H1 (cell line): Measurements from ENCODE around the gene CHD9. TPM values are rescaled to one million over a fixed set of nuclear protein-coding genes. Genes with fewer than 3 reads are reported as not detected.

ENCODE experiments used
- CTCF ChIA-PET: fragments of 300-600 bp; sonication (Branson Sonifier 250); formaldehyde crosslinking; loops from one replicate; lab custom pipeline; 2021; ENCODE audit not compliant: partially characterized antibody; lab: Charles Lee
- POLR2A ChIA-PET: fragments of 300-600 bp; sonication (Branson Sonifier 250); formaldehyde crosslinking; loops from one replicate; lab custom pipeline; 2021; ENCODE audit warnings: inconsistent platforms; ENCODE audit not compliant: partially characterized antibody; lab: Charles Lee
- DNase-seq, 2 experiments: peaks; one replicate each; pipeline versions ENCODE4 v3.0.0 to v3.0.0-alpha.2; 2010 to 2022; ENCODE audit warnings: low spot score in 2 of 2, low read depth in 1 of 2, mixed read lengths in 1 of 2
- FAIRE-seq: peaks from 2 replicates; lab custom pipeline; 2011; peaks lifted over from hg19 to GRCh38; lab: Jason Lieb, UNC
- H2AFZ ChIP-seq: 2 replicates; pipeline ENCODE4 v1.8.1; 2012; ENCODE audit warnings: low read length, inconsistent platforms
- H2AK5ac ChIP-seq: 2 replicates; pipeline ENCODE4 v1.6.1; 2013; ENCODE audit warnings: low read depth, low read length
- H2BK120ac ChIP-seq: replicated peaks from 2 replicates; pipeline ENCODE3; 2013; ENCODE audit warnings: low read depth, low read length, inconsistent platforms
- H2BK12ac ChIP-seq: 2 replicates; pipeline ENCODE4 v1.6.1; 2013; ENCODE audit warnings: low read depth, low read length
- H2BK15ac ChIP-seq: 2 replicates; pipeline ENCODE4 v1.6.1; 2013; ENCODE audit warnings: low read length
- H2BK20ac ChIP-seq: 2 replicates; pipeline ENCODE4 v1.6.1; 2013; ENCODE audit warnings: low read length
- H2BK5ac ChIP-seq: 2 replicates; pipeline ENCODE4 v1.6.1; 2013; ENCODE audit warnings: low read depth, low read length
- H3K14ac ChIP-seq: 2 replicates; pipeline ENCODE4 v1.6.1; 2013; ENCODE audit warnings: inconsistent platforms; ENCODE audit not compliant: insufficient read length
- H3K18ac ChIP-seq: 2 replicates; pipeline ENCODE4 v1.6.1; 2013; ENCODE audit warnings: low read length; ENCODE audit errors: extremely low read depth
- H3K23ac ChIP-seq: 2 replicates; pipeline ENCODE4 v1.6.1; 2013; ENCODE audit warnings: inconsistent platforms; ENCODE audit not compliant: insufficient read length
- H3K23me2 ChIP-seq: 2 replicates; pipeline ENCODE4 v1.6.1; 2013; ENCODE audit warnings: low read depth, low read length
- H3K27ac ChIP-seq: 2 replicates; pipeline ENCODE4 v1.6.1; 2011; ENCODE audit warnings: low read depth, low read length, inconsistent platforms
- H3K27me3 ChIP-seq, 4 experiments: replicated peaks in 1 of 4; 1 replicate in 1 of 4; 2 replicates in 3 of 4; pipeline versions ENCODE4 v1.6.1 to v1.8.1; 2011 to 2013; ENCODE audit warnings: low read length in 3 of 4, mild to moderate bottlenecking in 3 of 4, inconsistent platforms in 2 of 4, mixed read lengths in 2 of 4, moderate library complexity in 1 of 4; ENCODE audit not compliant: control insufficient read depth in 3 of 4, insufficient read depth in 3 of 4; ENCODE audit errors: extremely low read depth in 1 of 4
- H3K36me3 ChIP-seq, 4 experiments: 2 replicates each; pipeline versions ENCODE4 v1.6.1 to v1.8.1; 2011 to 2013; ENCODE audit warnings: mild to moderate bottlenecking in 4 of 4, low read length in 3 of 4, moderate library complexity in 2 of 4, control low read depth in 1 of 4, inconsistent platforms in 1 of 4; ENCODE audit not compliant: insufficient read depth in 4 of 4, control insufficient read depth in 2 of 4
- H3K4ac ChIP-seq: replicated peaks from 2 replicates; pipeline ENCODE3; 2013; ENCODE audit warnings: low read length, low read depth, mixed read lengths, inconsistent platforms; ENCODE audit not compliant: insufficient read length
- H3K4me1 ChIP-seq, 4 experiments: replicated peaks in 1 of 4; 1 replicate in 1 of 4; 2 replicates in 3 of 4; pipeline versions ENCODE4 v1.6.1 to v1.8.1; 2011 to 2013; ENCODE audit warnings: low read length in 3 of 4, inconsistent platforms in 2 of 4, mixed read lengths in 1 of 4; ENCODE audit not compliant: insufficient read depth in 4 of 4, control insufficient read depth in 3 of 4
- H3K4me2 ChIP-seq, 2 experiments: 2 replicates each; pipeline versions ENCODE4 v1.6.1 to v1.8.1; 2011 to 2013; ENCODE audit warnings: low read depth in 2 of 2, low read length in 2 of 2, control low read depth in 1 of 2, inconsistent platforms in 1 of 2, mild to moderate bottlenecking in 1 of 2; ENCODE audit not compliant: insufficient read depth in 1 of 2
- H3K4me3 ChIP-seq, 4 experiments: fragments of 200-600, 300-600 bp in 1 of 4; sonication (generic), shearing (Covaris generic), sonication (Bioruptor Twin) in 1 of 4; 2 replicates each; pipeline versions ENCODE4 v1.5.1 to v1.8.1; 2011 to 2016; ENCODE audit warnings: low read length in 4 of 4, low read depth in 3 of 4, control low read depth in 2 of 4, inconsistent platforms in 2 of 4, mild to moderate bottlenecking in 2 of 4, mixed read lengths in 1 of 4, moderate library complexity in 1 of 4; ENCODE audit not compliant: insufficient read depth in 2 of 4; ENCODE audit errors: extremely low read depth in 1 of 4
- H3K56ac ChIP-seq: replicated peaks from 2 replicates; pipeline ENCODE3; 2013; ENCODE audit warnings: low read depth, mild to moderate bottlenecking, mixed read lengths, low read length, inconsistent platforms; ENCODE audit not compliant: insufficient read length
- H3K79me1 ChIP-seq: 2 replicates; pipeline ENCODE4 v1.6.1; 2013; ENCODE audit warnings: low read depth, low read length, control low read depth
- H3K79me2 ChIP-seq, 2 experiments: 2 replicates each; pipeline versions ENCODE4 v1.6.1 to v1.8.1; 2012 to 2013; ENCODE audit warnings: low read length in 2 of 2, mild to moderate bottlenecking in 2 of 2, inconsistent platforms in 1 of 2; ENCODE audit not compliant: insufficient read depth in 2 of 2, control insufficient read depth in 1 of 2
- H3K9ac ChIP-seq, 4 experiments: replicated peaks in 1 of 4; 1 replicate in 1 of 4; 2 replicates in 3 of 4; pipeline versions ENCODE4 v1.6.1 to v1.8.1; 2011 to 2013; ENCODE audit warnings: low read depth in 3 of 4, low read length in 3 of 4, control low read depth in 2 of 4, mild to moderate bottlenecking in 2 of 4, moderate library complexity in 2 of 4, inconsistent platforms in 1 of 4; ENCODE audit errors: extremely low read depth in 1 of 4
- H3K9me3 ChIP-seq, 2 experiments: 2 replicates each; pipeline versions ENCODE4 v1.6.1 to v1.8.1; 2012 to 2013; ENCODE audit warnings: mild to moderate bottlenecking in 2 of 2, moderate library complexity in 2 of 2, control low read depth in 1 of 2, inconsistent platforms in 1 of 2, low read depth in 1 of 2, low read length in 1 of 2, mixed read lengths in 1 of 2; ENCODE audit not compliant: insufficient read depth in 2 of 2
- H4K20me1 ChIP-seq, 2 experiments: replicated peaks in 1 of 2; 2 replicates each; pipeline versions ENCODE3 to v1.8.1; 2011 to 2013; ENCODE audit warnings: inconsistent platforms in 2 of 2, low read length in 2 of 2, mild to moderate bottlenecking in 1 of 2; ENCODE audit not compliant: insufficient read depth in 2 of 2, control insufficient read depth in 1 of 2
- H4K5ac ChIP-seq: 2 replicates; pipeline ENCODE4 v1.6.1; 2013; ENCODE audit warnings: low read length, low read depth, mixed read lengths, inconsistent platforms; ENCODE audit not compliant: insufficient read length
- H4K8ac ChIP-seq: 2 replicates; pipeline ENCODE4 v1.8.0; 2013; ENCODE audit warnings: mild to moderate bottlenecking, moderate library complexity, low read length, inconsistent platforms; ENCODE audit not compliant: insufficient read depth; ENCODE audit errors: extremely low read depth
- H4K91ac ChIP-seq: replicated peaks from 2 replicates; pipeline ENCODE3; 2013; ENCODE audit warnings: low read length, mixed read lengths, inconsistent platforms; ENCODE audit not compliant: insufficient read length
- CBX8 ChIP-seq: fragments of 300-800, 300-1000 bp; sonication (generic); IDR thresholded peaks from 2 replicates; pipeline ENCODE4 v1.7.1; 2016; ENCODE audit warnings: low read depth, low read length, borderline replicate concordance
- EP300 ChIP-seq, 2 experiments: IDR thresholded peaks; 1 replicate in 1 of 2; 2 replicates in 1 of 2; pipeline ENCODE4 v1.6.1; 2011 to 2012; ENCODE audit warnings: low read depth in 2 of 2, low read length in 2 of 2, mild to moderate bottlenecking in 2 of 2, borderline replicate concordance in 1 of 2, inconsistent platforms in 1 of 2, moderate library complexity in 1 of 2
- POLR2AphosphoS5 ChIP-seq: IDR thresholded peaks from 2 replicates; pipeline ENCODE4 v1.6.1; 2011; ENCODE audit warnings: low read depth, low read length
- TBP ChIP-seq: IDR thresholded peaks from 2 replicates; pipeline ENCODE4 v1.6.1; 2011; ENCODE audit warnings: low read depth, low read length, improper control_type of control experiment
- YY1 ChIP-seq: IDR thresholded peaks from 2 replicates; pipeline ENCODE4 v1.6.1; 2011; ENCODE audit warnings: low read depth, mild to moderate bottlenecking, low read length
- ZNF274 ChIP-seq: IDR thresholded peaks from 2 replicates; pipeline ENCODE4 v1.7.0; 2012; ENCODE audit warnings: low read length, borderline replicate concordance; ENCODE audit errors: extremely low read depth
- WGBS, 2 experiments: shearing (Covaris generic) in 1 of 2; methylation state at CpG; one replicate each; pipeline versions ENCODE4 v1.1.6 to v1.1.7; 2013 to 2015; ENCODE audit warnings: low lambda C conversion rate in 2 of 2, mixed read lengths in 2 of 2, inconsistent platforms in 1 of 2, low coverage in 1 of 2, missing lambda C conversion rate in 1 of 2; ENCODE audit not compliant: insufficient replicate concordance in 2 of 2, insufficient coverage in 1 of 2, insufficient read length in 1 of 2; ENCODE audit errors: extremely low coverage in 1 of 2, missing lambda C conversion rate in 1 of 2; 5-methylcytosine and 5-hydroxymethylcytosine counted together
- polyA plus RNA-seq, 7 experiments: library from polyadenylated mRNA; depleted of rRNA in 3 of 7; stranded (reverse) in 5 of 7; unstranded in 2 of 7; fragments of >200 nt in 5 of 7; fragments of 200-250 nt in 2 of 7; gene quantifications; 1 replicate in 5 of 7; 2 replicates in 1 of 7; 4 replicates in 1 of 7; pipeline versions ENCODE4 v1.2.1 to v1.2.3, GENCODE V29; 2011 to 2013; ENCODE audit warnings: missing spikeins in 2 of 7, mixed read lengths in 2 of 7
- total RNA-seq: library from RNA; stranded (reverse); fragmentation: NEBNext Ultra II Directional; extraction: Animal tissue kit (Norgen Biotek cat#: 25700); gene quantifications from 2 replicates; pipeline ENCODE4 v1.2.1, GENCODE V29; 2021

CHD9 gene
- total and polyA plus RNA-seq, 2 of the 8 experiments (the other 6 are each of a cell fraction or from before 2014, with no cell fraction given), result 9.9 to 32.4 TPM

DNA sequence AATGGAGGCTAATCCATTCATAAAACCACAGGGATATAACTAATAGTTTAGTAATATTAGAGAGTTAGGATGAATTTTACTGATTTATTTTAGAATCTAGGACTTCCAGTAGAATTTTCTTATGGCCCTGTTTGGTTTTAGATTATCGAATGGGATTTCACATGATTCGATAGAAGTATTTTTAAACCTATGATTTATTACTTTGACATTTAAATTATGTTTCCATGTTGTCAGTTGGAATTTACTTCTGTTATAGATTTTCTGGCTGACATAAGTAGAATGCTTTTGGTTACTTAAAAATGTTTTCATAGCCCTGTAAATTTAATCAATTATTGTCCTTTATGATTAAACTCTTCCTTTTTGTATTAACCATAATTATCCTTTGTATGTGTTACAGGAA is 158.8 kb downstream of the CHD9 start:
- H2BK5ac ChIP-seq, result no peak overlapping the region
- H2BK12ac ChIP-seq, result no peak overlapping the region
- H2BK15ac ChIP-seq, result no peak overlapping the region
- no peaks in the 10 kb centered on the region; the same call in 1 of the 2 replicates for H3K23me2 ChIP-seq
- no peak overlapping the region for H3K56ac ChIP-seq
- no peak overlapping the region for H3K4ac ChIP-seq
- no peak overlapping the region for H3K9ac ChIP-seq
- no peak overlapping the region for H4K91ac ChIP-seq
- WGBS, 2 experiments, result 100% methylated on average over 2 of the region's 2 CpGs; no CpG with 5 or more reads in 1 of the 2 experiments
- H3K4me2 ChIP-seq, result no peak overlapping the region
- H2AK5ac ChIP-seq, result no peak overlapping the region
- H2BK20ac ChIP-seq, result no peak overlapping the region
- H3K36me3 ChIP-seq, result peaks cover 0 to 15% (median 1%) of the 10 kb centered on the region in 4 experiments; a peak in 3 of 8 replicates
- H3K4me1 ChIP-seq, result no peaks in the 10 kb centered on the region
- H2BK120ac ChIP-seq, result no peak overlapping the region
- FAIRE-seq, result no peak
- no peak overlapping the region for H3K23ac ChIP-seq
- DNase-seq, result no peak
- ChIA-PET POLR2A (no interaction called here), CTCF (no interaction called here)
- peaks cover 0 to 95% of the 10 kb centered on the region in 2 experiments; a peak in 3 of 4 replicates for H3K79me2 ChIP-seq
- H4K20me1 ChIP-seq, result peaks cover 0 to 2% of the 10 kb centered on the region in 2 experiments
- no peak overlapping the region for H3K4me3 ChIP-seq
- H3K27me3 ChIP-seq, result no peaks in the 10 kb centered on the region
- H3K9me3 ChIP-seq, result no peaks in the 10 kb centered on the region
- TF ChIP-seq POLR2AphosphoS5, result no peak
- TF ChIP-seq EP300 (IDR thresholded peaks at IDR 0.05; ENCODE audit: borderline replicate concordance in 1 of 2, low read depth in 2 of 2, low read length in 2 of 2), result no peak
- TF ChIP-seq YY1, result no peak
- no peak for TF ChIP-seq ZNF274
- no peak for TF ChIP-seq CBX8
- TF ChIP-seq TBP, result no peak
- H4K8ac ChIP-seq, result no peak overlapping the region
- no peak overlapping the region for H3K18ac ChIP-seq
- H2AFZ ChIP-seq, result no peak overlapping the region
- H3K79me1 ChIP-seq, result no peaks in the 10 kb centered on the region
- H3K14ac ChIP-seq, result no peak overlapping the region
- no peak overlapping the region for H4K5ac ChIP-seq
- no peak overlapping the region for H3K27ac ChIP-seq
